Neuronal stem cell (in vitro differentiated cells): Measurements from ENCODE around the gene FOXG1.
A peak's percentile ranks its signal among the peaks of the same experiment; 100 is the strongest.

Experiments used
- DNase-seq: peaks from one replicate; pipeline ENCODE4 v3.0.0-alpha.2; 2013; ENCODE audit warnings: low spot score
- H2AFZ ChIP-seq: one replicate; pipeline ENCODE4 v1.6.1; 2013; ENCODE audit warnings: mild to moderate bottlenecking, low read length, inconsistent platforms
- H2AK5ac ChIP-seq: 2 replicates; pipeline ENCODE4 v1.6.1; 2013; ENCODE audit warnings: low read depth, mild to moderate bottlenecking, inconsistent platforms, low read length, moderate library complexity, mixed read lengths
- H2BK120ac ChIP-seq: 2 replicates; pipeline ENCODE4 v1.6.1; 2013; ENCODE audit warnings: low read depth, mild to moderate bottlenecking, inconsistent platforms, low read length, moderate library complexity, mixed read lengths
- H2BK12ac ChIP-seq: one replicate; pipeline ENCODE4 v1.6.1; 2013; ENCODE audit warnings: low read length, inconsistent platforms
- H2BK15ac ChIP-seq: 2 replicates; pipeline ENCODE4 v1.6.1; 2013; ENCODE audit warnings: mild to moderate bottlenecking, low read length, inconsistent platforms, mixed read lengths
- H2BK5ac ChIP-seq: one replicate; pipeline ENCODE4 v1.6.1; 2013; ENCODE audit warnings: inconsistent platforms, mild to moderate bottlenecking, low read length, moderate library complexity
- H3K14ac ChIP-seq: one replicate; pipeline ENCODE4 v1.6.1; 2013; ENCODE audit warnings: low read length, inconsistent platforms
- H3K18ac ChIP-seq: 2 replicates; pipeline ENCODE4 v1.6.1; 2013; ENCODE audit warnings: low read length, inconsistent platforms
- H3K23ac ChIP-seq: 2 replicates; pipeline ENCODE4 v1.6.1; 2013; ENCODE audit warnings: low read depth, mild to moderate bottlenecking, mixed read lengths, low read length, inconsistent platforms; ENCODE audit not compliant: poor library complexity
- H3K27ac ChIP-seq: replicated peaks from 3 replicates; pipeline ENCODE4 v1.5.1; 2013; ENCODE audit warnings: low read length, inconsistent platforms
- H3K27me3 ChIP-seq, 3 experiments: 2 replicates each; pipeline ENCODE4 v1.6.1; 2013; ENCODE audit warnings: low read length in 3 of 3, mild to moderate bottlenecking in 2 of 3, inconsistent platforms in 1 of 3, low read depth in 1 of 3, mixed read lengths in 1 of 3, moderate library complexity in 1 of 3; ENCODE audit not compliant: control insufficient read depth in 3 of 3, insufficient read depth in 3 of 3
- H3K36me3 ChIP-seq, 2 donors: replicated peaks in 1 of 2; 2 replicates each; pipeline ENCODE4 v1.6.1; 2013; ENCODE audit warnings: low read length in 2 of 2; ENCODE audit not compliant: control insufficient read depth in 2 of 2, insufficient read depth in 2 of 2
- H3K4ac ChIP-seq: 2 replicates; pipeline ENCODE4 v1.6.1; 2013; ENCODE audit warnings: inconsistent platforms, mild to moderate bottlenecking, low read length, moderate library complexity
- H3K4me1 ChIP-seq, 2 donors: 1 replicate in 1 of 2; 2 replicates in 1 of 2; pipeline ENCODE4 v1.6.1; 2013; ENCODE audit warnings: low read length in 2 of 2, low read depth in 1 of 2; ENCODE audit not compliant: control insufficient read depth in 2 of 2, insufficient read depth in 1 of 2
- H3K4me2 ChIP-seq: one replicate; pipeline ENCODE4 v1.6.1; 2013; ENCODE audit warnings: mild to moderate bottlenecking, low read length, inconsistent platforms; ENCODE audit not compliant: insufficient read depth, poor library complexity, severe bottlenecking
- H3K4me3 ChIP-seq, 2 donors: 2 replicates each; pipeline ENCODE4 v1.5.1; 2013; ENCODE audit warnings: low read length in 2 of 2, mild to moderate bottlenecking in 2 of 2, inconsistent platforms in 1 of 2, moderate library complexity in 1 of 2
- H3K79me1 ChIP-seq: one replicate; pipeline ENCODE4 v1.6.1; 2013; ENCODE audit warnings: low read depth, mild to moderate bottlenecking, inconsistent platforms, low read length, moderate library complexity
- H3K9ac ChIP-seq: one replicate; pipeline ENCODE4 v1.6.1; 2013; ENCODE audit warnings: mild to moderate bottlenecking, low read depth, low read length, inconsistent platforms; ENCODE audit not compliant: poor library complexity
- H3K9me3 ChIP-seq, 2 donors: replicated peaks in 1 of 2; 2 replicates each; pipeline versions ENCODE3 to v1.6.1; 2013; ENCODE audit warnings: low read length in 2 of 2, mild to moderate bottlenecking in 2 of 2, inconsistent platforms in 1 of 2, low read depth in 1 of 2, mixed read lengths in 1 of 2, moderate library complexity in 1 of 2; ENCODE audit not compliant: control insufficient read depth in 2 of 2, insufficient read depth in 1 of 2
- H4K8ac ChIP-seq: one replicate; pipeline ENCODE4 v1.6.1; 2013; ENCODE audit warnings: low read depth, mild to moderate bottlenecking, inconsistent platforms, low read length, moderate library complexity
- H4K91ac ChIP-seq: one replicate; pipeline ENCODE4 v1.6.1; 2013; ENCODE audit warnings: low read length, low read depth, mild to moderate bottlenecking, inconsistent platforms; ENCODE audit not compliant: poor library complexity
- WGBS, 2 donors: extraction: QIAGEN DNeasy Blood & Tissue Kit; methylation state at CpG; one replicate each; pipeline ENCODE4 v1.1.7; 2013; ENCODE audit warnings: missing lambda C conversion rate in 2 of 2, mixed read lengths in 1 of 2; ENCODE audit not compliant: insufficient read length in 2 of 2, insufficient replicate concordance in 1 of 2; ENCODE audit errors: extremely low coverage in 2 of 2; 5-methylcytosine and 5-hydroxymethylcytosine counted together

FOXG1 gene

DNA sequence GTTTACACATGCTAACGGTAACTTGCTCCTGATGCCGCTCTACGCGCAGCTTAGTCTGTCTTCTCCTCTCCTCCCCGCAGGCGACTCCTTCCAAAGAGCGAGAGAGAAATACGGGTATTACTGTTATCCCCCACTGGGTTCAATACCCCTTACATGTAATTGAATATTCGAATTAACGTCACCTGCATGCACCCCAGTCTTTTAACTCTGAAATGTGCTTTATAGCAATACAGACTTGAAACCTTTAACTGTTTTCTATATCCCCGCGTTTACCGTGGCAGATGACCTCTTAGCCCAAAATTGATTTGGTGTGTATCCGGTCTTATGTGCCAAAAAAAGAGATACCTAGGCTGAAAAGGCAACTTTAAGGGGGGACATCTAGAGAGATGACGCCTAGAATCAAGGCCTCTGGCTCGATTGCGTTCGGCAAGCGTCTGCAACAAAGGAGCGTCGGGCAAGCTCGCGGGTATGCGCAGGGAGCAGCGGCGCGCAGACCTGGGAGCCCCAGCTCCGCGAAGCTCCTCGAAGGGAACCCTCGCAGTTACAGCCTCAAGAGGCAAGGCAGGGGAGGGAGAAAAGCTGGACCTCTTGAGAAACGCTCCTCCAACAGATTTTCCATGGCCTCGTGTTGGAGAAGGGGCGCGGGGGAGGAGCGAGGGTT is 6.8 kb upstream of the FOXG1 start:
- no CpG with 5 or more reads among the region's 36 CpGs for WGBS, 2 donors
- peak overlapping the region in 1 of 2 donors; percentile 17 for H3K4me3 ChIP-seq

DNA sequence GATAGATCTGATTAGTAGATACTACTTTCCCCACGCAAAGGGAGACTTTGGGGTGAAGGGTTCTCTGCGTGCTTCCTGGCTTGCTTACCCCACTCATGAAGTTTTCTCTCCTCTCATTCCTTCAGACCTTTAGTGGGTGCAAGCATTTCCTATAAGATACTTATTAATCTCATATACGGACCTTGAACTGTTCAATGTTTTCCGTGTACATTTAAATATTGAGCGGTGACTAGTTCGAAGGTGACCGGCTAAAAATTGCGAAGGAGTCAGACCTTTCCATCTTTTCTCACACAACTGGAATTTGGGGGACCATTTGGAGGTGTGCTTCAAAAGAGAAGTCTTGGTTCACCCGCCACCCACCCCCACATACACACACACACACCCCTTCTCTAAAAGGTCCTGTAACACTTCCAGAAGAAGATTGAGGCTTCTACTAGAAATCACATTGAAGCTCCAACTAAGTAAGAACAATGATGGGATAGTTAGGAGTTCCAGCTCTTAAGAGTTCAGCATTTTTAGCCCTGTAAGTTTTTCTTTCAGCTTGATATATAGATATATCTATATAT is 6.1 kb upstream of the FOXG1 start:
- no peak overlapping the region for H3K9ac ChIP-seq
- H3K18ac ChIP-seq, result no peak overlapping the region
- H2BK120ac ChIP-seq, result no peak overlapping the region
- no peak overlapping the region for H3K23ac ChIP-seq
- no peak overlapping the region for H3K4me3 ChIP-seq
- WGBS, 2 donors, result no CpG with 5 or more reads among the region's 9 CpGs
- DNase-seq, result no peak
- H2BK5ac ChIP-seq, result no peak overlapping the region
- H2AK5ac ChIP-seq, result no peak overlapping the region
- H2BK12ac ChIP-seq, result no peak overlapping the region
- H2BK15ac ChIP-seq, result no peak overlapping the region
- no peak overlapping the region for H3K4me2 ChIP-seq
- H4K8ac ChIP-seq, result no peak overlapping the region
- no peak overlapping the region for H4K91ac ChIP-seq
- peaks cover 0 to 22% of the 10 kb centered on the region in 2 donors for H3K4me1 ChIP-seq
- peaks cover 0 to 6% of the 10 kb centered on the region in 2 donors for H3K36me3 ChIP-seq
- no peak overlapping the region for H3K27ac ChIP-seq
- H3K14ac ChIP-seq, result no peak overlapping the region
- no peak overlapping the region for H3K4ac ChIP-seq
- no peak overlapping the region for H2AFZ ChIP-seq
- H3K27me3 ChIP-seq, result peaks cover 4 to 99% (median 57%) of the 10 kb centered on the region in 3 experiments
- peaks cover 2% of the 10 kb centered on the region for H3K79me1 ChIP-seq
- H3K9me3 ChIP-seq, result peaks cover 0 to 2% of the 10 kb centered on the region in 2 donors

More for the DNA sequence above, 6.8 kb upstream of the FOXG1 start:
- H3K14ac ChIP-seq, result no peak overlapping the region
- H2BK120ac ChIP-seq, result no peak overlapping the region
- no peak for DNase-seq
- peak overlapping the region; percentile 58 for H3K4me2 ChIP-seq
- H3K36me3 ChIP-seq, result peaks cover 0 to 6% of the 10 kb centered on the region in 2 donors
- H3K4ac ChIP-seq, result no peak overlapping the region
- H4K91ac ChIP-seq, result no peak overlapping the region
- peaks cover 2% of the 10 kb centered on the region for H3K79me1 ChIP-seq
- H3K9me3 ChIP-seq, result no peaks in the 10 kb centered on the region
- no peak overlapping the region for H4K8ac ChIP-seq
- peak overlapping the region; percentile 72 for H2AFZ ChIP-seq
- H3K18ac ChIP-seq, result peak overlapping the region; percentile 82
- no peak overlapping the region for H2BK5ac ChIP-seq
- peak overlapping the region; percentile 30 for H2AK5ac ChIP-seq
- no peak overlapping the region for H2BK15ac ChIP-seq
- H3K9ac ChIP-seq, result no peak overlapping the region
- no peak overlapping the region for H3K27ac ChIP-seq
- H3K27me3 ChIP-seq, result peaks cover 4 to 99% (median 63%) of the 10 kb centered on the region in 3 experiments
- peaks cover 0 to 25% of the 10 kb centered on the region in 2 donors for H3K4me1 ChIP-seq
- H2BK12ac ChIP-seq, result no peak overlapping the region
- no peak overlapping the region for H3K23ac ChIP-seq

DNA sequence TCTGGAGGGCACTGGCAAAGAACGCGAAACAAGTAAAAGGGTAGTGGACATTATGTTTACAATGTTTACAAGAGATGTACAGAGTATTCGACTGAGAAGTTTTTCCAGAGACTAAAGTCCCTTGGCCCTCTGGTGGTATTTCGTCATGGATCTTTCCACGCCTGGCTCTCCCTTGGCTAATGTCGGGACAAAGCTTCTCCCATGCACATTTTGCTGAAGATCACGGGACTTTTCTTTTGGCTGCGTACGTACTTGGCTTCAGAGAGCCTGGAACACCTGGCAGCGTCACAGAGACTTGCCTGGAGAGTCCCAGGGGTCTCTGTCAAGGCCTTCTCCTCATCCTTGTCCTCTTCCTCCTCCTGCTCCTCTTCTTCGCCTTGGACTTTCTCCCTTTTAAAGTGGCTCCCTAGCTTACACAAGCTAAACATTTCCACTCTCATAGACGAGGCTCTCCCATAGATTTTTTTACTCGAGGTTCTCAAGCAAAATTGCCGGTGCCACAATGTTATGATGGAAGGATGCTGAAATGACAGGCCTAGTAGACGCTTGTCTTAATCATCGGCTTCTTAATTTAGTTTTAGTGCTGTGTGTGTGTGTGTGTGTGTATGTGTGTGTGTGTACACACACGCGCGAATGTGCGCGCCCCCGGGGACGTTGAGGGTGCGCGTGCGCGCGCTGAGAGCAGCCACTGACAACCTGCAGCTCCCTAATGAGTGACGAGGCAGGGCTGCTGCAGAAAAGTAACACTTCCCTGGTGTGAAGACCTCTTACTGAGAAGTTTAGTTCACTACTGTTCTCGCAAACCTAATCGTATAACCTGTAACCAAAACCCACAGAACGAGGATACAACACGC is 4.9 kb upstream of the FOXG1 start:
- no peak overlapping the region for H3K4me3 ChIP-seq
- peak overlapping the region; percentile 67 for H3K18ac ChIP-seq
- no peak overlapping the region for H2BK12ac ChIP-seq
- peaks cover 0 to 2% of the 10 kb centered on the region in 2 donors for H3K9me3 ChIP-seq
- no peak overlapping the region for H2AK5ac ChIP-seq
- no peak overlapping the region for H2BK5ac ChIP-seq
- no peak overlapping the region for H2AFZ ChIP-seq
- no peak for DNase-seq
- no peak overlapping the region for H2BK15ac ChIP-seq
- peaks cover 4 to 95% (median 46%) of the 10 kb centered on the region in 3 experiments for H3K27me3 ChIP-seq
- H3K27ac ChIP-seq, result no peak overlapping the region
- H4K91ac ChIP-seq, result no peak overlapping the region
- no peak overlapping the region for H3K14ac ChIP-seq
- peaks cover 0 to 19% of the 10 kb centered on the region in 2 donors for H3K4me1 ChIP-seq
- H3K9ac ChIP-seq, result peak overlapping the region; percentile 47
- no peak overlapping the region for H4K8ac ChIP-seq
- H3K4ac ChIP-seq, result no peak overlapping the region
- H3K36me3 ChIP-seq, result peaks cover 0 to 6% of the 10 kb centered on the region in 2 donors
- no CpG with 5 or more reads among the region's 33 CpGs for WGBS, 2 donors
- no peak overlapping the region for H3K4me2 ChIP-seq
- no peak overlapping the region for H2BK120ac ChIP-seq
- H3K23ac ChIP-seq, result no peak overlapping the region
- H3K79me1 ChIP-seq, result peaks cover 2% of the 10 kb centered on the region
